ENCODE results near the gene TSGA10IP.

DNA sequence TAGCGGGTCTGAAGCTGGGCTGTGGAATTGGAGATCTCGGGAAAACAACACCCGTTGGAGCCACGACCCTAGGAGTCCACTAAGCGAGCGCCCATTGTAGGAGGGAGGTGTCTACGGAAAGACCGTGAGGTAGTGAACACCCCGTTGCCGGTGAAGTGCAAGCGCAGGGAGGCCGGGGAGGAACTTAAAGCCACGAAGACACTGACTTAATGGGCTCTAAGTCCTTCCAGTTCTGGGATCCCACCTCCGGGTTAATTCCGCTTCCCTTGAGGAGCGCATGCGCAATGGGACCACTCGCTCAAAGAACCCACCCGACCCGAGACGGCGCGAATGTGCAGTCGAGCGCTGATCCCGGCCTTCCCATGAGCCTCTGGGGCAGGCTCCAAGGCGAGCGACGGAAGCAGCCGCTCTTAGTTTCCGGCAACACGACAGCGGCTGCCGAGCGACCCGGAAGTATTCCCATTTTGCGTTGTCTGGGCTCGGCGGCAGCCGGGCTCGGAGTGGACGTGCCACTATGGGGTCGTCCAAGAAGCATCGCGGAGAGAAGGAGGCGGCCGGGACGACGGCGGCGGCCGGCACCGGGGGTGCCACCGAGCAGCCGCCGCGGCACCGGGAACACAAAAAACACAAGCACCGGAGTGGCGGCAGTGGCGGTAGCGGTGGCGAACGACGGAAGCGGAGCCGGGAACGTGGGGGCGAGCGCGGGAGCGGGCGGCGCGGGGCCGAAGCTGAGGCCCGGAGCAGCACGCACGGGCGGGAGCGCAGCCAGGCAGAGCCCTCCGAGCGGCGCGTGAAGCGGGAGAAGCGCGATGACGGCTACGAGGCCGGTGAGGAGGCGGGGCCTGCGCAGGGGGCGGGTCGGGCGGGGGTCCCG, 16.2 kb downstream of the TSGA10IP start, which contains the start of gene SART1:
- no peak for TF ChIP-seq EZH2phosphoT487 (IDR thresholded peaks at IDR 0.05; ENCODE audit: insufficient read depth, low read depth)
- no peak for TF ChIP-seq EZH2 (IDR thresholded peaks at IDR 0.05; ENCODE audit: insufficient read depth, poor library complexity, severe bottlenecking)

Measured in GM23248 (cell line).